Fibroblast of villous mesenchyme (primary cell): ENCODE measurements around the gene SYNPO2L. TPM values are rescaled to one million over a fixed set of nuclear protein-coding genes. Genes with fewer than 3 reads are reported as not detected.
"Not testable (repeated sequence)": the region's sequence is repeated elsewhere in the genome, so short reads cannot be mapped to it uniquely, and the experiment has no call there.

Experiments used
- DNase-seq: peaks from one replicate; pipeline ENCODE4 v3.0.0-alpha.2; 2010; ENCODE audit warnings: low read depth
- H3K4me3 ChIP-seq: 2 replicates; pipeline ENCODE4 v1.5.1; 2011; ENCODE audit warnings: low read depth, mild to moderate bottlenecking, low read length
- total RNA-seq: library from RNA; depleted of rRNA; stranded (reverse); fragments of >200 nt; gene quantifications from 2 replicates; pipeline ENCODE4 v1.2.3, GENCODE V29; 2012
- TF ChIP-seq, protein P1 (sequence below): IDR thresholded peaks from 2 replicates; pipeline ENCODE4 v1.5.1; 2012; ENCODE audit warnings: low read depth, mild to moderate bottlenecking, low read length; ENCODE audit not compliant: insufficient read depth

The SYNPO2L gene, protein sequence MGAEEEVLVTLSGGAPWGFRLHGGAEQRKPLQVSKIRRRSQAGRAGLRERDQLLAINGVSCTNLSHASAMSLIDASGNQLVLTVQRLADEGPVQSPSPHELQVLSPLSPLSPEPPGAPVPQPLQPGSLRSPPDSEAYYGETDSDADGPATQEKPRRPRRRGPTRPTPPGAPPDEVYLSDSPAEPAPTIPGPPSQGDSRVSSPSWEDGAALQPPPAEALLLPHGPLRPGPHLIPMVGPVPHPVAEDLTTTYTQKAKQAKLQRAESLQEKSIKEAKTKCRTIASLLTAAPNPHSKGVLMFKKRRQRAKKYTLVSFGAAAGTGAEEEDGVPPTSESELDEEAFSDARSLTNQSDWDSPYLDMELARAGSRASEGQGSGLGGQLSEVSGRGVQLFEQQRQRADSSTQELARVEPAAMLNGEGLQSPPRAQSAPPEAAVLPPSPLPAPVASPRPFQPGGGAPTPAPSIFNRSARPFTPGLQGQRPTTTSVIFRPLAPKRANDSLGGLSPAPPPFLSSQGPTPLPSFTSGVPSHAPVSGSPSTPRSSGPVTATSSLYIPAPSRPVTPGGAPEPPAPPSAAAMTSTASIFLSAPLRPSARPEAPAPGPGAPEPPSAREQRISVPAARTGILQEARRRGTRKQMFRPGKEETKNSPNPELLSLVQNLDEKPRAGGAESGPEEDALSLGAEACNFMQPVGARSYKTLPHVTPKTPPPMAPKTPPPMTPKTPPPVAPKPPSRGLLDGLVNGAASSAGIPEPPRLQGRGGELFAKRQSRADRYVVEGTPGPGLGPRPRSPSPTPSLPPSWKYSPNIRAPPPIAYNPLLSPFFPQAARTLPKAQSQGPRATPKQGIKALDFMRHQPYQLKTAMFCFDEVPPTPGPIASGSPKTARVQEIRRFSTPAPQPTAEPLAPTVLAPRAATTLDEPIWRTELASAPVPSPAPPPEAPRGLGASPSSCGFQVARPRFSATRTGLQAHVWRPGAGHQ
- total RNA-seq: 0.43 and 0.64 TPM in 2 replicates

DNA sequence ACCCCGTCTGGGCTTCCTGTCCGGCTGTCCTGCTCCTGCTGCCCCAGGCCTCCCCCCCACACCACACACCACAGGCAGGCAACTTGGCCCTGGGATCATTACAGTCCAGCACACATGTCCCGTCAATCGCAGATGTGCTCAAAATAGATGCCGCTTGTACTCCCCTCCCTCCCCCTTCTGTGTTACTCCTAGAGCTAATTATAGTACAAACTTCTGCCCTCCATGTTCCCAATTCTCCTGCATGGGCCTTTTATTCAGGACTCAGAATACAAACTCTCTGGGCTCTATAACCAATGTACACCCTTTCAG, at the start of gene SYNPO2L:
Gene SYNPO2L (minus strand): TSS at position 40 of the 309 bp plus-strand sequence. CDS start 107 bp downstream, outside the sequence.
- TF ChIP-seq, protein P1, sequence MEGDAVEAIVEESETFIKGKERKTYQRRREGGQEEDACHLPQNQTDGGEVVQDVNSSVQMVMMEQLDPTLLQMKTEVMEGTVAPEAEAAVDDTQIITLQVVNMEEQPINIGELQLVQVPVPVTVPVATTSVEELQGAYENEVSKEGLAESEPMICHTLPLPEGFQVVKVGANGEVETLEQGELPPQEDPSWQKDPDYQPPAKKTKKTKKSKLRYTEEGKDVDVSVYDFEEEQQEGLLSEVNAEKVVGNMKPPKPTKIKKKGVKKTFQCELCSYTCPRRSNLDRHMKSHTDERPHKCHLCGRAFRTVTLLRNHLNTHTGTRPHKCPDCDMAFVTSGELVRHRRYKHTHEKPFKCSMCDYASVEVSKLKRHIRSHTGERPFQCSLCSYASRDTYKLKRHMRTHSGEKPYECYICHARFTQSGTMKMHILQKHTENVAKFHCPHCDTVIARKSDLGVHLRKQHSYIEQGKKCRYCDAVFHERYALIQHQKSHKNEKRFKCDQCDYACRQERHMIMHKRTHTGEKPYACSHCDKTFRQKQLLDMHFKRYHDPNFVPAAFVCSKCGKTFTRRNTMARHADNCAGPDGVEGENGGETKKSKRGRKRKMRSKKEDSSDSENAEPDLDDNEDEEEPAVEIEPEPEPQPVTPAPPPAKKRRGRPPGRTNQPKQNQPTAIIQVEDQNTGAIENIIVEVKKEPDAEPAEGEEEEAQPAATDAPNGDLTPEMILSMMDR: no peak
- H3K4me3 ChIP-seq: no peak within 1 kb of the TSS
- no peak for DNase-seq

DNA sequence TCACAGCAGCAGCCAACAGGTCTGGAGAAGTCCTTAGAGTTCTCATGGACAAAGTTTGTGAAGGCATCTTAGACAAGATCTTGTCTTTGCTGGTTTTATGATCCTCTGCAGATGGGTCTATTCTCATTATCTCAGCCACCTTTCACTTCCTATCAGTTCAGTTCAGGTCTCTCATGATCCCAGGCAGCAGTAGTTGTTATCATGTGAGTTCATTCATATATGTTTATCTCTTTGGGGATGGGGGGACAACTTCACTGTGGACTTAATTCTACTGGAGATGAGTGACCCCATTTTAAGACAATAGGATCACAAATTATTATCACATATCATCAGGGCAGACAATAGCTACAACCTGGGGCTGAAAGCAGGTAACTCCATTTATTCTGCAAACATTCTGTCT, 48.1 kb upstream of the SYNPO2L start:
- H3K4me3 ChIP-seq, DNase-seq: not testable (repeated sequence)

DNA sequence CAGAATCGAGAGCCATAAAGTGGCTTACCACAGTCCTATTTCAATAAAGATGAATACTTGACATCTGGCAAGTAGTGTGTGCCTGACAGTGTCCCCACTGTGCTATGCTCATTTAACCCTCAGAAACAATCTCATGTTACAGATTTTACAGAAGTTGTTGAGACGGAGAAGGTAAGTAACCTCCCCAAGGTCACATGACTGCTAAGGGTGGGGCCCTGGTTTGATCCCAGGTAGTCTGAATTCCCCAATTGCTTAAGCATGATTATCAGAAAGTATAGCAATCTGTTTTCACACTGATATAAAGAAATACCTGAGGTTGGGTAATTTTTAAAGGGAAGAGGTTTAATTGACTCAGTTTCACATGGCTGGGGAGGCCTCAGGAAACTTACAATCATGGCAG, 43.0 kb upstream of the SYNPO2L start:
- H3K4me3 ChIP-seq, DNase-seq: not testable (repeated sequence)

DNA sequence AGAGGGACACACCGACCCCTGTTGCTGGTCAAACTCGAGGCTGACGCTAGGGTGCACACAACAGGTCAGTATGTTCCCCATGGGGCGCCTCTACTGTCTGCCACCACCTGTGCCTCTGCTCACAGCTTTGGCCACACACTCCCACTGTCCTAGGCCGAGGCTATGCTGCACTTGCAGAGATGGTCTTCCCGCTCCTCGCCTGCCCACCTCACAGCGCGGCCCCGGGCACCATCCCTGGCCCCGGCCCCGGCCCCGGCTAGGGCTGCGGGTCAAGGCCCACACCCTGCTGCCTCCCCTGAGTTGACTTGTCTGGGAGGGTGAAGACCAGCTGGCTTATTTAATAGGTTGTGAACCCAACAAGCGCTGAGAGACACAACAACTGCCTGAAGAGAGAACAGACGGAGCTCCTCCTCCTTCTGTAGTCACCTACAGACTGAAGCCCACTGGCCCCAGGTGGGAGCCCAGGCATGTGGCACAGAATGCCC, 41.9 kb upstream of the SYNPO2L start, which contains the start of gene AGAP5:
Gene AGAP5 (minus strand): TSS at position 435 of the 485 bp plus-strand sequence. CDS start 354 bp downstream, at position 81.
- not testable (repeated sequence) for DNase-seq, H3K4me3 ChIP-seq

DNA sequence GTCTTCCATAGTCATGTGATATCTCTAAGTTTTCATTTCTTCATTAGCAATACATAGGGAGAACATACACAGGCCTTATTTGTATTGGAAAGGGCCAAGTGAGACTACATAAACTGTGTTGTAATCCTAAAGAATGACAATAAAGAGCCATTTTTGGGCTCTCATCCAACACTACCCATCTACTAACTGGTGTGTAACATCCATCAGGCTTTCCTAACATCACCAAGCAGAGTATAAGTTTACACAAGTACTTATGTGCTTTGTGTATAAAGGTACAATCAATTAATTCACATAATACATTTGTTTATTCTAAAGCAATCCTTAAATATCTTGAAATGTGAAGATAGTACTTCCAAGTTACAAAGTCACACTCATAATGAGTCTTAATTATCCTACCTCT, 39.5 kb upstream of the SYNPO2L start:
- not testable (repeated sequence) for H3K4me3 ChIP-seq
- peak; percentile 42 for DNase-seq

DNA sequence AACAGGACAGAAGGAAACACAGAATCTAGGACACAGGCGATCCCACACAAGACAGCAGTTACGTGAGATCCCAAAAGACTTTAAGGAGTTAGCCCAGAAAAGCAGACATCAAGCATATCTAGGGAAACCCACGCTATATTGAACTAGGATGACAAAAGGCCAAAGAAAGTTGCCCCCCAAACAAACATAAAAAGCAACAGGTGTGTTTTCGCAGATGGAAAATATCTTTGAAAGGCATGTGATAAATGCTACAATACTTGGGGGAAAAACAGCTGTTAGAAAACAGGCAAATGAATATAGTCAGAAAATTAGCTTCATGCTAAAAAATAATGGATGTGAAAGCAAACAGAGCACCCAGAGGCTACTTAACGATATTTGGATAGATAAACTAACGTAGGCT, 34.9 kb upstream of the SYNPO2L start:
- not testable (repeated sequence) for H3K4me3 ChIP-seq, DNase-seq

DNA sequence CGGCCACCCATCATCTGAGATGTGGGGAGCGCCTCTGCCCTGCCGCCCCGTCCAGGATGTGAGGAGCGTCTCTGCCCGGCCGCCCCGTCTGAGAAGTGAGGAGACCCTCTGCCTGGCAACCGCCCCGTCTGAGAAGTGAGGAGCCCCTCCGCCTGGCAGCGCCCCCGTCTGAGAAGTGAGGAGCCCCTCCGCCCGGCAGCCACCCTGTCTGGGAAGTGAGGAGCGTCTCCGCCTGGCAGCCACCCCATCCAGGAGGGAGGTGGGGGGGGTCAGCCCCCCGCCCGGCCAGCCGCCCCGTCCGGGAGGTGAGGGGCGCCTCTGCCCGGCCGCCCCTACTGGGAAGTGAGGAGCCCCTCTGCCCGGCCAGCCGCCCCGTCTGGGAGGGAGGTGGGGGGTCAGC, 33.8 kb upstream of the SYNPO2L start:
- not testable (repeated sequence) for H3K4me3 ChIP-seq, DNase-seq

DNA sequence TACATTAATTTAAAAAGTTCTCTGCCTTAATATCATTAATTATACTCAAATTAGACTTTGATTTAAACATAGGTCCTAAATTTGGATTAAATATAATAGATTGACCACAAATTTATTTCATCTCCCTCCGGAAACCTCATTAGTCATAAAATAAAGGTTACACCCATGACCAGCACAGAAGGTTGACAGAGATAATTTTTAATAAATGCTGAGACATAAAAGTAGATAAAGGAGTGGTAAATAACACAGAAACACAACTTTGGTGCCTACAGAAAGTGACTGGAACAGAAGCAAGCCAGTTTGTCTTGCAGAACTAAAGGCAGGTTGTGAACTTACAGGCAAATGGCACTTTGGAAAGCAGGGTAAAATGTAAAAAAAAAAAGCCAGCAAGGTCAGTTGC, 31.8 kb upstream of the SYNPO2L start:
- DNase-seq, H3K4me3 ChIP-seq: not testable (repeated sequence)

DNA sequence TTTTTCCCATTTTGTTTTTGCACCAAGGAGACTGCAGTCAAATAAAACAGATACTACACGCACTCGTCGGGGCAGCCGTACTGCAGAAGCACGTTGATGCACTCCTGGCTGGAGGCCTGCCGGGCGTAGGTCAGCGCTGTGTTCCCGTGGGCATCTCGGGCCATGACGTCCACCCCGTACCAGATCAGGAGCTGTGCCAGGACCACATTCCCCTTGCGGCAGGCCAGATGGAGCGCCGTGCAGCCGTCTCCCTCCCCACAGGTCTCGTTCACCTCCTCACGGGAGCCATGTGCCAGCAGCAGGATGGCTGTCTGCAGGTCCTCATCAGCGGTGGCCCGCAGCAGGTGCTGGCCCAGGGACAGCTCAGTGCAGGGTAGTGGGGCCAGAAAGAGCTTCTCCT, 18.7 kb upstream of the SYNPO2L start:
- not testable (repeated sequence) for DNase-seq, H3K4me3 ChIP-seq

DNA sequence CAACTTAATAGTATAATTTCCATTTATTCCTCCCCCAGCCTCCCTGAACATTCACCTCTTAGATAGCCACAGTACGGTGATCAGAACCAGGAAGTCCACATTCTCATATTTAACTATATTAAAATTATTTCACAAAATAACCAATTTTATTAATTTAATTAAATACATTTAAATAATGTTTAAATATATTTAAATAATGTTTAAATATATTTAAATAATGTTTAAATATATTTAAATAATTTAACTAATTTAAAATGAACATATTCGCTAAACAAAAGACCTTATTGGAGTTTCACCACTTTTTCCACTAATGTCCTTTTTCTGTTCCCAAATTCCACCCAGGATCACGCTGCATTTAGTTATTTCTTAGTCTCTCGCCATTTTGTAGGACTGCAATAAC, 12.5 kb upstream of the SYNPO2L start:
- not testable (repeated sequence) for H3K4me3 ChIP-seq, DNase-seq

DNA sequence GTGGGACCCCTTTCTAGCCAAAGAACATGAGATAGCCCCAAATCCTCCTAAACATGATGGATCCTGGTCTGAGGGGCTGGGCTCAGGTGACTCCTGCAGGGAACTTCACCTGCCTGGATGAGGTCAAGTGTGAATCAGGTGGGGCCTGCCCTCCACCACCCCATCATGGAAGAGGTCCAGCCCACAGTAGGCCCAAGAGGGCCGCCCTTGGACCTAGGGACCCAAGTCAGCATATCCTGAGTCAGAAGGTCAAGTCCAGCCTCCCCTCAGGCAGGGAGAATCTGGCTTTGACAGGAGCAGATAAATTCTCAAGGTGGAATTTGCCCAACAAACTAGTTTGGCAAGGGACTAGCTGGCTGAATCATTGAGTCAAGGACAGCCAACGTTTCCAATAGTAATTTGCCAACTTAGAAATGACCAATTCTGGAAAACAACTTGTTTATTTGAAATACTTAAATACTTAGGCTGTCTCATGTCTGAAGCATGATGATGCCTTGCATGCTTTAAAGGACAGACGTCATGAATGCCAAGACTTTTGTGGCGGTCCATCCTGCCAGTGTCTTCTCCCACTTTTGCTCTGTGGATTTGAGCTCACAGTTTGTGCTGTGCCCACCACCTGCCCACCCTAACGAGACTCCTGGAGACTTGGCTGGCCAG, 10.5 kb upstream of the SYNPO2L start:
- DNase-seq, H3K4me3 ChIP-seq: not testable (repeated sequence)

DNA sequence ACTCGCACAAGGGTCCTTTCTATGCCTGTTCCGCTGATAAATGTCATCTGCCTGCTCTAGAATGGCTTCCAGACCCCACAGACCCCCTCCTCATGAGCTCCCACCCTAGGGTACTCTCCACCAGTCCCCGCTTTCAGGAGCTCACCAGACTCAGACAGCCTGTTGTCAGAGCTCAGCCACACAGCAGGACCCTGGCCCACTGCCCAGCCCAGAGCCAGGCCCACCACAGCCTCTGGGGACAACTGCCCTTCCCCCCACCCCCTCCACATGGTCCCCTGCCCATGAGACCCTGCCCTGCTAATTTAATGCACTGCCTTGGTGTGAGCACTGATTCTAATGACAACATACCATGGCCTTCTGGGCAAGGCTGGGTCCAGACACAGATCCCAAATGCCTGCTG, 9.8 kb upstream of the SYNPO2L start:
- H3K4me3 ChIP-seq, DNase-seq: not testable (repeated sequence)

DNA sequence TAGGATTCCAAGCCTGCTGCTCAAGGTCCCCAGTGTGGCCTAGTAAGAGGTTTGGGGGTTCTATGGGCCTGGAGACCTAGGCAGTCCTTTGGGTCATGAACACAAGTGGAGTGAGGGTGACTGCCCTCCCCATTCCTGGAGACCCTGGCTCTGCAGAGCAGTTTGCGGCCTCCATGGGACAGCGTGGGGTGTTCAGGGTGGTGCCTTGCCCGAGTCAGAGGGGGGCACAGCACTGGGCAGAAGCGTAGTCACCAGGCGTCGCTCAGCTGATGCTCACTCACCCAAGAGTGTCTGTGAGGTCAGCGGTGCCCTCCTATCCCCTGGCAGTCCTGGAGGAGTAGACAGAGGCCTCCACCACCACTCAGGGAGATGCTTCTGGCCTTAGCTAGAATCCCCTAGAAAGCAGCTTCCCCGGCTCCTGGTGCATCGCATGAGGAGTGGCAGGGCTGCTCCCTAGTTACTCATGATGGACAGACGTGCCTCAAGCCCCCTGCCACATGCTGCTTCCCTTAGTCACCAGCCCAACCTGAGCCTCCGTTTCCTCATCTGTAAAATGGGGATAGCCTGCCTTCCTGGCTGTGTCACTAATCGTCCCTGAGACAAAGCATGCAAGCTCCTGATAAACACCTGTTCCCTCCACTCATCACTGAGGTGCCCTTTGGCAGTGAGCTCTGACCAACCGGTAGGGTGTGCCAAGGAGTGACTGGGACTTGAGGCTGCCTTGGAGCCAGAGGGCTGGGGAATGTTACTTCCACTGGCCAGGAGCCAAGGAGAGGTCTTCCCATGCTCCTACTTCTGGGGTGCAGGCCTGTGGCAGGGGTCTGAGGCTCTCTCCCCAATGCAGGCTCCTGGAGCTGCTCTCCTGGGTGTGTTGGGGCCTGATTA, 8.6 kb upstream of the SYNPO2L start:
- not testable (repeated sequence) for H3K4me3 ChIP-seq, DNase-seq

DNA sequence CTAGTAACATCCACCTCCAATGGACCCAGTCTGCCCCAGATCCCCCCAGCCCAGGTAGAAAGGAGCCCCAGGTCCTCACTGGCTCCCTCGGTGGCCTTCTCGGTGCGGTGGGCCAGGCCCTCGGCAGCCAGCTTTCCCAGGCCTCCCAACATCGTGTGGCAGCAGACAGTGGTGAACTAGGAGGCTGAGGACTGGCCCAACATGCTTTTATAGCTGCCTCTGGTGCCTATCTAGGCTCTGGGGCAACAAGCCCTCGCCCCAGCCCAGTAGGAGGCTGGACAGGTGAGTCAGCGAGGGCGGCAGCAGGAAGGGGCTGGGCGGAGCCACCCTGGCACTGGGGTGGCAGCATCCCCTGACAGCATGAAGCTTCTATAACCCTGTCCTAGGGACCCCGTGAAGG, 7.8 kb upstream of the SYNPO2L start:
- not testable (repeated sequence) for DNase-seq, H3K4me3 ChIP-seq

DNA sequence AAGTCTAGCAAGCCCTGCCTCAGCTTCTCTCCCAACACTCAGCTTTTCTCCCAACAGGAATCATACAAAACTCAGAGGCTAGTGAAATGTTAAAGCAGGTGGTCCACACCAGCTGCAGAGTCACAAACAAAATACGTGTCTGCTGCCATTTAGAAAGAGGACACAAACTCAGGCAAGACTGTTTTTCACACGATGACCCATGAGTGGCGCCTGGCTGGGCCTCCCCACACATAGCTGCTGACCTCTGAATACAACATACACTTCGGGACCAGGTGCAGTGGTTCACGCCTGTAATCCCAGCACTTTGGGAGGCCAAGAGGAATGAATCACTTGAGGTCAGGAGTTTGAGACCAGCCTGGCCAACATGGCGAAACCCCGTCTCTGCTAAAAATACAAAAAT, 6.9 kb upstream of the SYNPO2L start:
- not testable (repeated sequence) for DNase-seq, H3K4me3 ChIP-seq
